Measurements from ENCODE around the gene MSN.
A peak's percentile ranks its signal among the peaks of the same experiment; 100 is the strongest.

MSN gene

GRCh38 chrX:65668377-65669310, 1.2 kb downstream of the MSN start:
- H3K27ac Mint-ChIP-seq, result peak overlapping the region; percentile 97 to 98 (median 98)
- no peaks in the 10 kb centered on the region for H3K27me3 Mint-ChIP-seq (ENCODE audit: low read depth)
- peaks cover 6% of the 10 kb centered on the region for H3K9me3 Mint-ChIP-seq
- peak overlapping the region; percentile 91 to 93 (median 91) for H3K4me3 Mint-ChIP-seq
- H3K4me1 Mint-ChIP-seq, result peaks cover 39% of the 10 kb centered on the region
- H3K36me3 Mint-ChIP-seq (ENCODE audit: low read depth), result peaks cover 5% of the 10 kb centered on the region
- TF ChIP-seq, protein P1, sequence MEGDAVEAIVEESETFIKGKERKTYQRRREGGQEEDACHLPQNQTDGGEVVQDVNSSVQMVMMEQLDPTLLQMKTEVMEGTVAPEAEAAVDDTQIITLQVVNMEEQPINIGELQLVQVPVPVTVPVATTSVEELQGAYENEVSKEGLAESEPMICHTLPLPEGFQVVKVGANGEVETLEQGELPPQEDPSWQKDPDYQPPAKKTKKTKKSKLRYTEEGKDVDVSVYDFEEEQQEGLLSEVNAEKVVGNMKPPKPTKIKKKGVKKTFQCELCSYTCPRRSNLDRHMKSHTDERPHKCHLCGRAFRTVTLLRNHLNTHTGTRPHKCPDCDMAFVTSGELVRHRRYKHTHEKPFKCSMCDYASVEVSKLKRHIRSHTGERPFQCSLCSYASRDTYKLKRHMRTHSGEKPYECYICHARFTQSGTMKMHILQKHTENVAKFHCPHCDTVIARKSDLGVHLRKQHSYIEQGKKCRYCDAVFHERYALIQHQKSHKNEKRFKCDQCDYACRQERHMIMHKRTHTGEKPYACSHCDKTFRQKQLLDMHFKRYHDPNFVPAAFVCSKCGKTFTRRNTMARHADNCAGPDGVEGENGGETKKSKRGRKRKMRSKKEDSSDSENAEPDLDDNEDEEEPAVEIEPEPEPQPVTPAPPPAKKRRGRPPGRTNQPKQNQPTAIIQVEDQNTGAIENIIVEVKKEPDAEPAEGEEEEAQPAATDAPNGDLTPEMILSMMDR (IDR thresholded peaks at IDR 0.05; ENCODE audit: unreplicated experiment in 3 of 3), result no peak

DNA sequence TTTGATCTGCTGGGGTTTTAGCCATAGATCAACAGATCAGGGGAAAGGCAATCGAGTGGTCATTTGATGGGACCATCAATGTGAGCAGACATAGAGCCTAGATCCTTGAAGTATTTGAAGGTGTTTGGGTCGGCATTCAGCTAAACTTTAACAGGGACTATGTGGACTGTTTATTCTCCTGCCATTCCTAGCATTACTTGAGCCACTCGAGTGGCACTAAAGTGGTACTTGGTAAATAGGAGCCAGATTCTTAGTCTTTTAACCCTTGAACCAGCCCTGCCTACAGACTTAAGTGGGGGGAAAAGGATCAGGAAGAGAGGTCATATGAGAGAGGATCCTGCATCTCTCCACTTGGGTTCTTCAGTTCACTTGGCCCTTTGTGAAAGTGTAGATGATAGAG, 3.8 kb downstream of the MSN start:
- TF ChIP-seq, protein P1 (IDR thresholded peaks at IDR 0.05; ENCODE audit: unreplicated experiment in 3 of 3), result no peak
- peaks cover 13% of the 10 kb centered on the region for H3K36me3 Mint-ChIP-seq (ENCODE audit: low read depth)

DNA sequence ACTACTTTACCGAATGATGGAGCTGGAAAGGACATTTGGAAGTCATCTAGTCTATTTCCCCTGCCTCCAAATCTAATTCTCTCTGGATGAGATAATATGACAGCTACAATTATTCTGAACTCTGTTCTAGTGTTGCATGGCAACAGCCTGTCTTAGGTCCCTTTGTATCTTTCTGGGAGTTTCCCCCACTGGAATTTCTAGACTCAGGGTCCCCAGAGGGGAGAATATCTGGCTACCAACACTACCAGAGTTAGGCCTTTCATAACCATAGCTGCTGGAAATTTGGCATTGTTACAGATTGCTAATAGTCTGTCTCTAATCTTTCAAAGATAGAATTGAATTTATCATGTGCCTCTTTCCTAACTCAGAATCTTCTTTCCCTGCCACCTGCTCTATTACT, 4.5 kb downstream of the MSN start:
- H3K4me1 Mint-ChIP-seq, result peaks cover 48% of the 10 kb centered on the region
- H3K27ac Mint-ChIP-seq, result peak overlapping the region; percentile 56 to 75 (median 67)
- no peaks in the 10 kb centered on the region for H3K27me3 Mint-ChIP-seq (ENCODE audit: low read depth)
- peaks cover under 1% of the 10 kb centered on the region for H3K9me3 Mint-ChIP-seq
- peak overlapping the region in 2 of 3 experiments; percentile 10 to 51 for H3K4me3 Mint-ChIP-seq
- TF ChIP-seq, protein P1 (IDR thresholded peaks at IDR 0.05; ENCODE audit: unreplicated experiment in 3 of 3), result no peak
- peaks cover 13% of the 10 kb centered on the region for H3K36me3 Mint-ChIP-seq (ENCODE audit: low read depth)

More for the DNA sequence above, 3.8 kb downstream of the MSN start:
- H3K27me3 Mint-ChIP-seq (ENCODE audit: low read depth), result no peaks in the 10 kb centered on the region
- peak overlapping the region; percentile 67 to 75 (median 71) for H3K27ac Mint-ChIP-seq
- peaks cover 4% of the 10 kb centered on the region for H3K9me3 Mint-ChIP-seq
- H3K4me3 Mint-ChIP-seq, result peak overlapping the region in 2 of 3 experiments; percentile 10 to 69
- H3K4me1 Mint-ChIP-seq, result peaks cover 48% of the 10 kb centered on the region

DNA sequence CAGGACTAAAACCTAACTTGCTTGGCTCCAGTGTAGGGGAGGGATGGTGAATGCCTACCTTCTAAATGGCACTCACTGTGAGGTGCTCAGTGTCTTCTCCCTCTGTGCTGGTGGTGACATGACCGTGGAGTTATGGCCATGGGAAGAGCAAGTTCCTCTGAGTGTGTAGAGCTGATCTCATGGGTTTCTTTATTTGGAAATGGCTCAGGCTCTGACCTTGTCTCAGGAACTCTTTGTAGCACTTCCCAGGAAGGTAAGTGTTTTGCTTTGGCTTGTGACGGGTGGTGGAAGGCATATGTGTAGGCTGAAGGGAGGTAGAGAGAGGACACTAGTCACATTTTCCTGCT, 6.4 kb downstream of the MSN start:
- H3K4me1 Mint-ChIP-seq, result peaks cover 55% of the 10 kb centered on the region
- no peaks in the 10 kb centered on the region for H3K9me3 Mint-ChIP-seq
- no peak overlapping the region for H3K4me3 Mint-ChIP-seq
- peak overlapping the region in 1 of 3 experiments; percentile 13 for H3K27ac Mint-ChIP-seq
- no peaks in the 10 kb centered on the region for H3K27me3 Mint-ChIP-seq (ENCODE audit: low read depth)
- TF ChIP-seq, protein P1 (IDR thresholded peaks at IDR 0.05; ENCODE audit: unreplicated experiment in 3 of 3), result no peak
- H3K36me3 Mint-ChIP-seq (ENCODE audit: low read depth), result peaks cover 16% of the 10 kb centered on the region

- TF ChIP-seq, protein P1 (IDR thresholded peaks at IDR 0.05; ENCODE audit: unreplicated experiment in 3 of 3), result no peak
- Mint-ChIP-seq H3K4me3 (no peak overlapping the region), H3K9me3 (no peaks in the 10 kb centered on the region), H3K4me1 (peaks cover 55% of the 10 kb centered on the region), H3K27ac (peak overlapping the region in 1 of 3 experiments; percentile 13), H3K36me3 (ENCODE audit: low read depth) (peaks cover 21% of the 10 kb centered on the region), H3K27me3 (ENCODE audit: low read depth) (no peaks in the 10 kb centered on the region)
Measured at GRCh38 chrX:65674204-65674893, 6.9 kb downstream of the MSN start.
